NCI-H460 (cell line): ENCODE measurements around the gene RPH3AL. TPM values are rescaled to one million over a fixed set of nuclear protein-coding genes. Genes with fewer than 3 reads are reported as not detected.
"Not testable (repeated sequence)": the region's sequence is repeated elsewhere in the genome, so short reads cannot be mapped to it uniquely, and the experiment has no call there.

ENCODE experiments used
- DNase-seq: peaks from one replicate; pipeline ENCODE4 v3.0.0-alpha.2; 2016; ENCODE audit warnings: low read depth; ENCODE audit errors: extremely low read depth
- total RNA-seq: library from RNA; depleted of rRNA; stranded (reverse); fragments of >200 nt; shearing (Covaris generic); gene quantifications from 2 replicates; pipeline ENCODE4 v1.2.3, GENCODE V29; 2014

Gene RPH3AL
- total RNA-seq, 1 experiment from 2014 or later: 34.8 TPM

GRCh38 chr17:206941-207560 is 145.6 kb downstream of the RPH3AL start:
- DNase-seq: no peak

DNA sequence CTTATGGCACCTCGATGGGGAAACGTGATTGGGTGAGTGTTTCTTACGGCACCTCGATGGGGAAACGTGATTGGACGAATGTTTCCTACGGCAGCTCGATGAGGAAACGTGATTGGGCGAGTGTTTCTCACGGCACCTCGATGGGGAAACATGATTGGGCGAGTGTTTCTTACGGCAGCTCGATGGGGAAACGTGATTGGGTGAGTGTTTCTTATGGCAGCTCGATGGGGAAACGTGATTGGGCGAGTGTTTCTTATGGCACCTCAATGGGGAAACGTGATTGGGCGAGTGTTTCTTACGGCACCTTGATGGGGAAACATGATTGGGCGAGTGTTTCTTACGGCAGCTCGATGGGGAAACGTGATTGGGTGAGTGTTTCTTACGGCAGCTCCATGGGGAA is 146.1 kb downstream of the RPH3AL start:
- not testable (repeated sequence) for DNase-seq

GRCh38 chr17:205817-206216 is 146.8 kb downstream of the RPH3AL start:
- no peak for DNase-seq

- no peak for DNase-seq
Observed at GRCh38 chr17:205148-205669, 147.4 kb downstream of the RPH3AL start.

DNA sequence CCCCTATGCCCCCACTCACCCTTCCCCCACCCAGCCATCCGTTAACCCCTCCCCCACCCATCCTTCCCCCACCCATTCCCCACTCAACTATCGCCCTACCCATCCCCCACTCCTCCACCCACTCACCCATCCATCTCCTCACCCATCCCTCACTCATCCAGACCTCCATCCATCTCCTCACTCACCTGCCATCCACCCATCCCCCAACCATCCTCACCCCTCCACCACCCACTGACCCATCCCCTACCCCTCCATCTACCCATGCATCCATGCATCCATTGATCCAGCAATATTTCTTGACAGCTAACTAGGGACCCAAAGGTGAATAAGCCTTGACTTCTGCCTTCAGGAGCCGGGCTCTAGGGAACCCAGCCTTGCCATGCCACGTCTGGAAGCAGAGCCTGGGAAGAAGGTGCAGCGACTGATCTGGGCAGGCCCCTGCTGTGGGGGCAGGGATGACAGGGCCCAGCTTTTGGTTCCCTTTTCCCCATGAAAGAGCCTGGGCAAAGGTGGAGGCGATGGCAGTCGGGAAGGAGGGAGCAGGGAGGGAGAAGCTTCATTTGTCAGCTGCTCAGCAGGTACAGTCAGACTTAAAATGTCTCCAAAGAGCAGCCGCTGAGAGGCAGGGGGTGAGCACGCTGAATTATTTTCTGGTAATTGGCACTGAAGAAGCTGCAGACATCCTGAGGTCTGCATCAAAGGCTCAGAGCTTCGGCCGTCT is 148.0 kb downstream of the RPH3AL start:
- no peak for DNase-seq

- DNase-seq: no peak
Observed at GRCh38 chr17:202501-202951, 150.1 kb downstream of the RPH3AL start.

DNA sequence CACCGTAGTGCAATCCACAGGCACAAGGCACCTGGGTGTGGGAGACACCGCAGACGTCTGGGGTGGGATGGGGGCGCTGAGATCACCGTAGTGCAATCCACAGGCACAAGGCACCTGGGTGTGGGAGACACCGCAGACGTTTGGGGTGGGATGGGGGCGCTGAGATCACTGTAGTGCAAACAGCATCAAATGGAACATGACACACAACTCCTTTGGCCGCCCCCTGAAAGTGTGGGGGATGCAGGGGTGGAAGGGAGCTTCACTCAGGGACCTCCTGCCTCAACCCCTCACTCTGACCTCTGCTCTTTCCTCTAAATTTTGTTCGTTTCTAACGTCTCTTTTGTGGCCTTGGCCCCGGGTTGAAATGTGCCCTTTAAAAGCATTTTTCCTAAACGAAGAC is 150.9 kb downstream of the RPH3AL start:
- DNase-seq: not testable (repeated sequence)

- not testable (repeated sequence) for DNase-seq
Observed at GRCh38 chr17:201257-201656, 151.3 kb downstream of the RPH3AL start.

DNA sequence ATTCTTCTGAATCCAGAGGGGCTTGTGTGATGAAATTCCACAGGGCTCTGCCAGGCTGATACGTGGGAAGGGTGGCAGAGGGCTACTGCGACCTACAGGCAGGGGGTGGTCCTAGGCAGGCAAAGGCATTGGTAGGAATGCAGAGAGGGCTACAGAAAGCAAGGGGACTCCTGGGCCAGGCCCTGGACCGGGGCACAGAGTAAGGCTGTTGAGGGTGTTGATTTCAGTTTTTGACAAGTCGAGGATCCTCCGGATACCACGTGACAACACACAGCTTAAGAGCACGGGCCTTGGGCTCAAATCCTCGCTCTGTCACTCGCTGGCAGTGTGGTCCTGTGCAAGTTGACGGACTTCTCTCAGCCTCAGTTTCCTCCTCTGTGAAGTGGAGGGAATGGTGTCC is 152.0 kb downstream of the RPH3AL start:
- no peak for DNase-seq

- DNase-seq: no peak
Observed at GRCh38 chr17:199806-200545, 152.6 kb downstream of the RPH3AL start.

DNA sequence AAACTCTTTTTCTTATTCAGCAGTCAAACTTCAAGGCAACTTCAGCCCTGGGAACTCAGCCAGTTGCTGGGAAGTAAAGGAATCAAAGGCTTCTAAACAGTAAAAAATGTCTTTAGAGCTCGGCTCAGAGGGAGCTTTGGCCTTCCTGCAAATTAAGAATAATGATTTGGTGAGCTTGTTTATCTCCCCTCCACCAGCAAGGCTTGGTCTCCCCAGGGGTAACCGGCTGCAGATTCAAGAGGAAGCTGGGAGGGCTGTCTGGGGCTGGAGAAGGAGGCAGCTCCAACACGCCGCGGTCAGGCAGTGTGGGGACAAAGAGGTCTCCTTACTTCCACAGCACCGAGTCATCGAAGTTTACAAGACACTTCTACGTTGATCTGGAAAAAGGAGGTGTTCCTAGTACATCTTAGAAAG is 153.4 kb downstream of the RPH3AL start:
- DNase-seq: no peak

DNA sequence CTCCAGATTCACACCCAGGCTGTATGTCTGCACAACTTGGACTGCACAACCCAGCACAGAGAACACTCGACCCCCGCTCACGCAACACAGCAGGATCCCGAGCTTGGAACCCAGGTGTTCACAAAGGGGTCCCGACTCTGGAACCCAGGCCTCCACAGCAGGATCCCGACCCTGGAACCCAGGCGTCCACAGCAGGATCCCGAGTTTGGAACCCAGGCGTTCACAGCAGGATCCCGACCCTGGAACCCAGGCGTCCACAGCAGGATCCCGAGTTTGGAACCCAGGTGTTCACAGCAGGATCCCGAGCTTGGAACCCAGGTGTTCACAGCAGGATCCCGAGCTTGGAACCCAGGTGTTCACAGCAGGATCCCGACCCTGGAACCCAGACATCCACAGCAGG is 154.4 kb downstream of the RPH3AL start:
- DNase-seq: not testable (repeated sequence)

DNA sequence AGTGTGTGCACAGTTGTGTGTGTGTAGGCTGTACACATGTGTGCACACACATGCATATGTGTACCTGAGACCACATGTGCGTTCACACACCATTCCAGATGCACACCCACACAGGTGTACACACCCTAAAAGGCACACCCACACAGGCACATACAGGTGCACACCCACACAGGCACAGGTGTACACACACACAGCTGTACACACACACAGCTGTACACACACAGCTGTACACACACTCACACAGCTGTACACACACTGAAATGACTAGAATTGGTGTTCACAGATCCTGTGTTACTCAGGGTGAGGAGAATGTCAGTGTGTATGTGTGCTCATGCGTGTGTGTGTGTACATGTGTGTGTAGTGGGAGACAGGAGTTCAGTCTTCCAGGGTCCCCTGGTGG is 155.3 kb downstream of the RPH3AL start:
- no peak for DNase-seq

DNA sequence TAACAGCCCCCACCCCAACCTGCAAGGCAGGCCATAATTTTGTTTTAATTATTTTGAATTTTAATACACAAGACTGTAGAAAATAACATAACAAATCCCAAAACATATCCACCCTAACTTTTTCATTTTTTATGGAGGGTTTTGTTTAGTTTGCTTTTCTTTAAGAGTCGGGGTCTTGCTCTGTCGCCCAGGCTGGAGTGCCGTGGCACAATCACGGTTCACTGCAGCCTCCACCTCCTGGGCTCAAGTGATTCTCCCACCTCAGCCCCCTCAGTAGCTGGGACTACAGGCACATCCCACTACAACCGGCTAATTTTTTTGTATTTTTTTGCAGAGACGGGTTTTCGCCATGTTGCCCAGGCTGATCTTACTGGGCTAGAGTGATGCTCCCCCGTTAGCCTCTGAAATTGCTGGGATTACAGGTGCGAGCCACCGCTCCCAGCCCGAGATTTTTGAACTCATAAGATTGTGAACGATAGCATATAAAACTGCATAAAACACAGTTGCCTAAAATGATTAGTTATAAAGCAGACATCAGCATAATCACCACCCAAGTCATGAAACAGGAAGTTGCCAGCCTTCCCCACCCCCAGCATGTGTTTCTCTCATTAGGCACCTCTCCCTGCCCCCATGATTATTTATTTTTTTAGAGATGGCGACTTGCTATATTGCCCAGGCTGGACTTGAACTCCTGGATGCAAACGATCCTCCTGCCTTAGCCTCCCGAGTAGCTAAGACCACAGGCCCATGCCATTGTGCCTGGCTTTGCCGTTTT is 157.6 kb downstream of the RPH3AL start:
- no peak for DNase-seq

DNA sequence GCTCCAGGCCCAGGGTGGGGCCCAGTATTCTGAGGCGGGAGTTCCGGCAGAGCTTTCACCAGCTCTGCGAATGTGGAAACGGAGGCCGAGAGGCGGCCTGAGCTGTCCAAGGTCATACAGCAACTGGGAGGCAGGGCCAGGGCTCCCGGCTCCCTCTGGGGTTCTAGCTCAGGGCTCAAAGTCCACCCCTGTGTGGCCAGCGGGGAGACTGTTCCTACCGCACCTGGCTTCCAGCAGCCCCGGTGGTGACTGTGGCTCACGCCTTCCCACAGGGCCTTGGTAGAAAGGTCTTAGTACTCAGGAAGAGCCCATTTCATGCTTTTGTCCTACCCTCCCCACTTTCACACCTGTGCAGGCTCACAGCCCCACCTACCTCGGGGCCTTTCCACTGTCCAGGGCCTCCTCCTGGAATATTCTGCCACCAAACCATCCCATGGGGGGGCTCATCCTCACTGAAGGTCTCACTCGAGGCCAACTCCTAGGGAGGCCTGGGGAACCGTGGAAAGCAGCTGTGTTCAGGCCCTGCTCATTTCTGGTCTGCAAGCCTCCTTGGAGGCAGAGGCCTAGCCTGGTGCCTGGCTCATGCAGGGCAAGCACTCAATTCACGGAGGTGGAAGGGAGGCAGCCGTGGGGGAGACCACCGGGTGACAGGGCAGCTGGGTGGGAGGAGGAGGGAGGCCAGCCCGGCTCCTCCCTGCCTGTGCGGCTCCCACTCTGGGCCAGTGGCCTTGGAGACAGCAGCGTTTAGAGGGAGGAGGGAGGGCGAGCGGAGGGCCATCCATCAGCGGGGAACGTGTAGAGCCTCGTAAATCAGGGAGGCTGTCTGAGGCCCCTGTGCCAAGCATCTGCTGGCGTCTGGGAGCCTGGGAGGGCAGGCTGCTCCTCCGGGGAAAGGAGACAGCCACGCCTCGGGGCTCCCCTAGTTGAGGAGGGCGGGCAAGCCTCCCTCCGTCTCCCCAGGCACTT is 158.5 kb downstream of the RPH3AL start:
- DNase-seq: no peak

GRCh38 chr17:193426-193810 is 159.2 kb downstream of the RPH3AL start:
- DNase-seq: no peak

DNA sequence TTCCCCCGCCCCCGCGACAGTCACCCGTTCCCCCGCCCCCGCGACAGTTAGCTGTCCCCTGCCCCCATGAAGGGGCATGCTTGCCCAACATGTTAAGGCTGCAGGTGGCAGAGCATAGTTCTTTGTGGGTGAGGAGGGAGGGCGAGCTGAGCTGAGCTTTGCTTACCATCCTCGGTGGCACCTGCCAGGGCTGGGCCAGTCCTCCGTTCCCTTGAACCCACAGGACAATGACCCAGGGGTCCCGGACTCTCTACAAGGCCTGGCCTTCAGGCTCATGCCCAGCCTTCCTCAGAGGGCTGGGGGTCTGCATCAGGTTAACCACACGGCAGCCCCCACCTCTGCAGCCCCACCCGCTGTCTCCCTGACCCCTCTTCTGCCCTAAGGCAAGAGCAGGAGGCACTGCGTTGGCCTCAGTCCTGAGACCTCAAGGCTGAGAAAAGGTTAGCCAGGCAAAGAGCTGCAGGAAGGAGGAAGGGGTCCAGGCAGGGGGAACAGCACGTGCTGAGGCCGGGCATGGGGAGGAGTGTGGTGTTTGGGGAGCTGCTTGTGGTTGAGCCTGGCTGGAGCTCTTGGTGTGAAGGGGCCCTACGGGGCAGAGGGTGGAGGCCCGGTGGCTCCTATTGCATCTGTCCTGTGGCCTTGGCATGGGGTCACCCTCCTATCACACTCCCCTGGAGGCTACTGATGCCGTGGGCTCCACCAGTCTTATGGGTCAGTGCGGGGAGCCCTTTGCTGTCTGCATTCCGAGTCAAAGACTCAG is 159.8 kb downstream of the RPH3AL start:
- no peak for DNase-seq

DNA sequence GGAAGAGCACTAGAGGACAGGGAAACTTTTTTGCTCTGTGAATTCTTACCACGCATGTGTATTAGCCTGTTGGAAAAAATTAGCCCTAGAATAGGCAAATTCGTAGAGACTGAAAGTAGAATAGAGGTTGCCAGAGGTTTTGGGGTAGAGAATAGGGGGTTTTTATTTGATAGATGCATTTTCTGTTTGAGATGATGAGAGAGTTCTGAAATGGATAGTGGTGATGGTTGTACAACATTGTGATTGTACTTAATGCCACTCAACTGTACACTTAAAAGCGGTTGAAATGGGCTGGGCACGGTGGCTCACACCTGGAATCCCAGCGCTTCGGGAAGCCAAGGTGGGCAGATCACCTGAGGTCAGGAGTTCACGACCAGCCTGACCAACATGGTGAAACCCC is 163.2 kb downstream of the RPH3AL start:
- no peak for DNase-seq

DNA sequence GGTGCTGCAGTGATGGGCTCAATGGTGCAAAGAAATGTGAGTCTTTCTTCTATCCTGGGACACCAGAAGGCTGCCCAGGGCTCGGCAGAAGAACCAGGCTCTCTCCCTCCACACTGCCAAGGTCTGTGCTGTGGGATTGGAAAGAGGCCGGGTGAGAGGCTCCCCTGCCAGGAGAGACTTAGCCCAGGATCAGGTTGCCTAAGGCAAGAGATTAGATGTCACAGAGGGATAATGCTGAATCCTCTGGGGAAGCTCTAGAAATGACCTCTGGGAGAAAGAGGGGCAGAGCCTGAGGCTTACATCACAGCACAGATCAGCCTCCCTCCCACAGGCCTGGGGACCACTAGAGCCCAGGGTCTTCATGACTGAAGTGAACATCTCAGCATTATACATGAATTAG is 165.5 kb downstream of the RPH3AL start:
- DNase-seq: no peak
